ENCODE measurements around the gene MAN2B1. TPM values are rescaled to one million over a fixed set of nuclear protein-coding genes. Genes with fewer than 3 reads are reported as not detected.
"Not testable (repeated sequence)": the region's sequence is repeated elsewhere in the genome, so short reads cannot be mapped to it uniquely, and the experiment has no call there.

MAN2B1 gene
- total RNA-seq, 1 donor from 2014 or later = 120 TPM

DNA sequence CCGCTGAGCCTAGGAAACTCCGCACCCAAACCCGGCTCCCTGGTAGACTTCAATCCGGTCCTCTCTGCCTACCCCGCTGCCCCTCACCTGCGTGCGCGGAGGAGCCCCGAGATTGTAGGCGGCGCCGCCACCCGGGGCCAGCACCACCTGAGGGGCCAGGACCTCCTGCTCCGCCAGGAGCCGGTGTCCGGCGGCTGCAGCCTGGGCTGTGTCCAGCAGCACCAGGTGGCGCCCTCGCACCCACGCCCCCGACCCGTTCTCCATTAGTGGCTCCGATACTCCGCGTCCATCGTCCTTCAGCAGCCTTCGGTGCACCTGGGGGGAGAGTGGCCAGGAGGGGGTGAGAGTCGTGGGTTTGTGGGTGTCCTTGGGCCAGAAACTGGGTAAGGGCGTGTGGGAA is 18.5 kb downstream of the MAN2B1 start:
- no peaks in the 10 kb centered on the region for H3K27me3 Mint-ChIP-seq
- H3K4me3 Mint-ChIP-seq (ENCODE audit: low read depth) = no peak overlapping the region

GRCh38 chr19:12647490-12648071 is 19.0 kb downstream of the MAN2B1 start:
- Mint-ChIP-seq H3K4me1 (ENCODE audit: low read depth) (no peaks in the 10 kb centered on the region), H3K4me3 (ENCODE audit: low read depth) (no peak overlapping the region)
- DNase-seq (ENCODE audit: low spot score, unreplicated experiment) = no peak

More for the DNA sequence above, 18.5 kb downstream of the MAN2B1 start:
- DNase-seq (ENCODE audit: low spot score, unreplicated experiment) = no peak
- Mint-ChIP-seq H3K27ac (no peak overlapping the region), H3K9me3 (ENCODE audit: low read depth) (no peaks in the 10 kb centered on the region), H3K4me1 (ENCODE audit: low read depth) (no peaks in the 10 kb centered on the region), H3K36me3 (ENCODE audit: insufficient read depth) (peaks cover 15% of the 10 kb centered on the region)
- no peak for TF ChIP-seq CTCF (IDR thresholded peaks at IDR 0.05; ENCODE audit: unreplicated experiment)

GRCh38 chr19:12647047-12647446 is 19.5 kb downstream of the MAN2B1 start:
- no peaks in the 10 kb centered on the region for H3K9me3 Mint-ChIP-seq (ENCODE audit: low read depth)
- no peak overlapping the region for H3K4me3 Mint-ChIP-seq (ENCODE audit: low read depth)
- H3K36me3 Mint-ChIP-seq (ENCODE audit: insufficient read depth) = peaks cover 15% of the 10 kb centered on the region
- H3K4me1 Mint-ChIP-seq (ENCODE audit: low read depth) = no peaks in the 10 kb centered on the region
- no peak for DNase-seq (ENCODE audit: low spot score, unreplicated experiment)
- H3K27ac Mint-ChIP-seq = peak overlapping the region; percentile 71
- no peaks in the 10 kb centered on the region for H3K27me3 Mint-ChIP-seq
- TF ChIP-seq CTCF (IDR thresholded peaks at IDR 0.05; ENCODE audit: unreplicated experiment) = no peak

More at GRCh38 chr19:12647490-12648071, 19.0 kb downstream of the MAN2B1 start:
- Mint-ChIP-seq H3K9me3 (ENCODE audit: low read depth) (no peaks in the 10 kb centered on the region), H3K36me3 (ENCODE audit: insufficient read depth) (peaks cover 15% of the 10 kb centered on the region), H3K27me3 (no peaks in the 10 kb centered on the region), H3K27ac (peak overlapping the region; percentile 71)
- no peak for TF ChIP-seq CTCF (IDR thresholded peaks at IDR 0.05; ENCODE audit: unreplicated experiment)

DNA sequence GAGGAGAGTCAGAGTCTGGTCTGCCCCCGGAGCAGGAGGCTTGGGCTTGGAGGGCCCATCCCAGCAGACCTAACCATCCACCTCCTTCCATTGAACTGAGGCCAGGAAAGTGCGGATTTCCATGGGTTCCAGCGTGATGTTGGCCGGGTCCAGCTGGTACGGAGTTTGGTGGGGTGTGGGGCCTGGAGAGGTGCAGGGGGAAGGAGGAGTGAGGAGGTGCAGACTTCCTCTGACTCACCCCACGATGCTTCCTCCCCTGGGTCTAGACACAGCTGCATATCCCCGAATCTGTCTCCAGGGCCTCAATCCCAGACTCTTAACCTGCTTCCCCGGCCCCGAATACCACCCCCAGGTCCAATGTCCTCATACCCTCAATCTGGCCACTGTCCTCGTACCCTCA is 20.0 kb downstream of the MAN2B1 start:
- no peaks in the 10 kb centered on the region for H3K4me1 Mint-ChIP-seq (ENCODE audit: low read depth)
- peaks cover 15% of the 10 kb centered on the region for H3K36me3 Mint-ChIP-seq (ENCODE audit: insufficient read depth)
- DNase-seq (ENCODE audit: low spot score, unreplicated experiment) = no peak
- no peaks in the 10 kb centered on the region for H3K27me3 Mint-ChIP-seq
- no peak overlapping the region for H3K4me3 Mint-ChIP-seq (ENCODE audit: low read depth)
- TF ChIP-seq CTCF (IDR thresholded peaks at IDR 0.05; ENCODE audit: unreplicated experiment) = no peak
- no peaks in the 10 kb centered on the region for H3K9me3 Mint-ChIP-seq (ENCODE audit: low read depth)
- no peak overlapping the region for H3K27ac Mint-ChIP-seq

DNA sequence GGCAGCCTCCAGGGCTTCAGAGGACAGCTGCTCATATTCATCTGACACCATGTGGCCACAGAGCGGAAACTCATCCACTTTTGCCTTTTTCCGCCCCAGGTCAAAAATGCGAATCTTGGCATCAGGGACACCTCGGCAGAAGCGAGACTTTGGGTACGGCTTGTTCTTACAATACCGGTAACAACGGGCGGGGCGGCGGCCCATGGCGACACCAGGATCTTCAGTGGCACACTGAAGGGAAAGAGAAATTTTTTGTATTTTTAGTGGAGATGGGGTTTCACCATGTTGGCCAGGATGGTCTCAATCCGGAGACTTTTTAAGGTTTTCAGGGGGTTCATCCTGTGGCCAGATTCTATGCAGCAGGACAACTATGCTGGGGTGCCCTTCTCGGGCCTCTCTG is 22.8 kb downstream of the MAN2B1 start:
- not testable (repeated sequence) for H3K4me1 Mint-ChIP-seq (ENCODE audit: low read depth); H3K27me3 Mint-ChIP-seq; DNase-seq (ENCODE audit: low spot score, unreplicated experiment); H3K27ac Mint-ChIP-seq; H3K4me3 Mint-ChIP-seq (ENCODE audit: low read depth); H3K9me3 Mint-ChIP-seq (ENCODE audit: low read depth); H3K36me3 Mint-ChIP-seq (ENCODE audit: insufficient read depth)

DNA sequence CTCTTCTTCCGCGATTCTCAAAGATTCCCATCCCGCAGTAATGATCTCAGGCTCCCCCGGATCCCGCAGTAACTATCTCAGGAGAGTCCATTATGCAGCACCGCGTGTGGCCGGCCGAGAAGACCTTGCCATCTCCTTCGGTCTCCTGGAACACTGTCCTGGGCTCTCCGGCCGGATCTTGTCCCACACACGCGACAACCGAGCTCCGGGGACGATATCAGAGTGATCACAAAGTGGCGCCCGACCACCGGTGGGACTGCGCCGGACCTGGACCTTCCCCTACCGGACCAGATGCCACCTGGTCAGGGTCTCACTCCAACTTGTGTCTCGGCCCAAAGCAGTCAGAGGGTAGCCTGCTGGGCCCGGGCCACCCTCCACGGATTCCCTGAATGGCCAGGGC is 24.0 kb downstream of the MAN2B1 start:
- Mint-ChIP-seq H3K27ac (no peak overlapping the region), H3K4me1 (ENCODE audit: low read depth) (peaks cover 2% of the 10 kb centered on the region), H3K27me3 (peaks cover 5% of the 10 kb centered on the region), H3K9me3 (ENCODE audit: low read depth) (no peaks in the 10 kb centered on the region), H3K4me3 (ENCODE audit: low read depth) (no peak overlapping the region), H3K36me3 (ENCODE audit: insufficient read depth) (peaks cover 5% of the 10 kb centered on the region)
- no peak for TF ChIP-seq CTCF (IDR thresholded peaks at IDR 0.05; ENCODE audit: unreplicated experiment)
- no peak for DNase-seq (ENCODE audit: low spot score, unreplicated experiment)

Measured in progenitor cell of endocrine pancreas (in vitro differentiated cells).